Loucy (cell line): ENCODE results near the gene PDIA6.

Experiments
- H2AFZ ChIP-seq: fragments of 200-600 bp; sonication (generic); 2 replicates; pipeline ENCODE4 v1.6.0; 2016; ENCODE audit warnings: antibody characterized with exemption, mild to moderate bottlenecking, low read length, moderate library complexity
- H3F3A ChIP-seq: fragments of 200-600 bp; 2 replicates; pipeline ENCODE4 v1.6.0; 2016; ENCODE audit warnings: antibody characterized with exemption, low read depth, mild to moderate bottlenecking
- H3K27me3 ChIP-seq: fragments of 200-600 bp; sonication (generic); 2 replicates; pipeline ENCODE4 v1.6.1; 2014; ENCODE audit warnings: low read length, mild to moderate bottlenecking; ENCODE audit not compliant: insufficient read depth, poor library complexity, severe bottlenecking
- H3K36me3 ChIP-seq: fragments of 200-600 bp; sonication (generic); 2 replicates; pipeline ENCODE4 v1.6.1; 2016; ENCODE audit warnings: low read length; ENCODE audit not compliant: insufficient read depth
- H3K4me1 ChIP-seq: fragments of 200-600 bp; sonication (generic); 2 replicates; pipeline ENCODE4 v1.5.1; 2014; ENCODE audit warnings: low read length, mild to moderate bottlenecking; ENCODE audit not compliant: insufficient read depth, poor library complexity, severe bottlenecking
- H3K4me2 ChIP-seq: fragments of 200-600 bp; sonication (generic); 2 replicates; pipeline ENCODE4 v1.6.0; 2014; ENCODE audit warnings: antibody characterized with exemption, low read length, low read depth, mild to moderate bottlenecking; ENCODE audit not compliant: poor library complexity, severe bottlenecking
- H3K4me3 ChIP-seq: fragments of 200-600 bp; sonication (generic); 2 replicates; pipeline ENCODE4 v1.5.1; 2014; ENCODE audit warnings: low read length, mild to moderate bottlenecking, mixed read lengths; ENCODE audit not compliant: poor library complexity, severe bottlenecking
- H3K79me2 ChIP-seq: fragments of 200-600 bp; sonication (generic); 2 replicates; pipeline ENCODE4 v1.6.1; 2014; ENCODE audit warnings: low read length; ENCODE audit not compliant: insufficient read depth
- H3K9ac ChIP-seq: fragments of 200-600 bp; sonication (generic); 2 replicates; pipeline ENCODE4 v1.6.0; 2014; ENCODE audit warnings: mild to moderate bottlenecking, low read depth, low read length, moderate library complexity; ENCODE audit not compliant: poor library complexity, severe bottlenecking
- H3K9me2 ChIP-seq: fragments of 200-600 bp; sonication (generic); replicated peaks from 2 replicates; pipeline ENCODE4 v1.6.1; 2016; ENCODE audit warnings: low read depth, low read length, mixed read lengths
- H3K9me3 ChIP-seq: fragments of 200-600 bp; sonication (generic); 2 replicates; pipeline ENCODE4 v1.6.1; 2014; ENCODE audit warnings: mild to moderate bottlenecking, antibody characterized with exemption, low read length, low read depth; ENCODE audit not compliant: insufficient read depth
- H4K20me1 ChIP-seq: fragments of 200-600 bp; sonication (generic); 2 replicates; pipeline ENCODE4 v1.6.0; 2014; ENCODE audit warnings: antibody characterized with exemption, low read length, mild to moderate bottlenecking; ENCODE audit not compliant: insufficient read depth, poor library complexity, severe bottlenecking
- EZH2phosphoT487 ChIP-seq: fragments of 200-600 bp; IDR thresholded peaks from 2 replicates; pipeline ENCODE4 v1.6.1; 2018; ENCODE audit warnings: antibody characterized with exemption, mild to moderate bottlenecking, moderate library complexity, borderline replicate concordance
- TF ChIP-seq, protein P1 (sequence below): fragments of 200-600 bp; sonication (generic); conservative IDR thresholded peaks from 2 replicates; pipeline ENCODE4 v1.5.1; 2014; ENCODE audit warnings: mild to moderate bottlenecking, antibody characterized with exemption, low read length

The PDIA6 gene

DNA sequence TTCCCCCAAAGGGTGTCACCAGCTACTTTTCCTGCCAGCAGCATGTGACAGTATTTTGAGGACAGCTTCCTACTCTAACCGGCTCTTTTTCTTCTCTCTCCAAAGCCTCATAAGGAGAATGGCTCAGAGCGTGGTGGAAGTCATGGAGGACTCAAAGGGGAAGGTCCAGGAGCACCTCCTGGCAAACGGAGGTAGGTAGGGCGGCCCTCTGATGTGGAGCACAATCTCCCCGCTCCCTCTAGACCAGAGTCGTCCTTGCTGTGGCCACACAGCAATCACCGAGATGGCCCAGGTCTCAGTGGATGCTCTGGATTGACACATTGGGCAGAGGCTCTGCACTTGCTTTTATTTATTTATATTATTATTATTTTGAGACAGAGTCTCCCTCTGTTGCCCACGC lies 58.7 kb downstream of the PDIA6 start:
- no peak overlapping the region for H3K9ac ChIP-seq
- no peaks in the 10 kb centered on the region for H3K4me1 ChIP-seq
- no peaks in the 10 kb centered on the region for H3K9me3 ChIP-seq
- no peaks in the 10 kb centered on the region for H3K27me3 ChIP-seq
- no peaks in the 10 kb centered on the region for H3F3A ChIP-seq
- H3K4me3 ChIP-seq, result no peak overlapping the region
- H2AFZ ChIP-seq, result no peak overlapping the region
- no peaks in the 10 kb centered on the region for H4K20me1 ChIP-seq
- H3K79me2 ChIP-seq, result no peaks in the 10 kb centered on the region
- no peaks in the 10 kb centered on the region for H3K9me2 ChIP-seq
- no peak for TF ChIP-seq EZH2phosphoT487
- TF ChIP-seq, protein P1, sequence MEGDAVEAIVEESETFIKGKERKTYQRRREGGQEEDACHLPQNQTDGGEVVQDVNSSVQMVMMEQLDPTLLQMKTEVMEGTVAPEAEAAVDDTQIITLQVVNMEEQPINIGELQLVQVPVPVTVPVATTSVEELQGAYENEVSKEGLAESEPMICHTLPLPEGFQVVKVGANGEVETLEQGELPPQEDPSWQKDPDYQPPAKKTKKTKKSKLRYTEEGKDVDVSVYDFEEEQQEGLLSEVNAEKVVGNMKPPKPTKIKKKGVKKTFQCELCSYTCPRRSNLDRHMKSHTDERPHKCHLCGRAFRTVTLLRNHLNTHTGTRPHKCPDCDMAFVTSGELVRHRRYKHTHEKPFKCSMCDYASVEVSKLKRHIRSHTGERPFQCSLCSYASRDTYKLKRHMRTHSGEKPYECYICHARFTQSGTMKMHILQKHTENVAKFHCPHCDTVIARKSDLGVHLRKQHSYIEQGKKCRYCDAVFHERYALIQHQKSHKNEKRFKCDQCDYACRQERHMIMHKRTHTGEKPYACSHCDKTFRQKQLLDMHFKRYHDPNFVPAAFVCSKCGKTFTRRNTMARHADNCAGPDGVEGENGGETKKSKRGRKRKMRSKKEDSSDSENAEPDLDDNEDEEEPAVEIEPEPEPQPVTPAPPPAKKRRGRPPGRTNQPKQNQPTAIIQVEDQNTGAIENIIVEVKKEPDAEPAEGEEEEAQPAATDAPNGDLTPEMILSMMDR, result no peak
- H3K4me2 ChIP-seq, result no peak overlapping the region
- H3K36me3 ChIP-seq, result no peaks in the 10 kb centered on the region

DNA sequence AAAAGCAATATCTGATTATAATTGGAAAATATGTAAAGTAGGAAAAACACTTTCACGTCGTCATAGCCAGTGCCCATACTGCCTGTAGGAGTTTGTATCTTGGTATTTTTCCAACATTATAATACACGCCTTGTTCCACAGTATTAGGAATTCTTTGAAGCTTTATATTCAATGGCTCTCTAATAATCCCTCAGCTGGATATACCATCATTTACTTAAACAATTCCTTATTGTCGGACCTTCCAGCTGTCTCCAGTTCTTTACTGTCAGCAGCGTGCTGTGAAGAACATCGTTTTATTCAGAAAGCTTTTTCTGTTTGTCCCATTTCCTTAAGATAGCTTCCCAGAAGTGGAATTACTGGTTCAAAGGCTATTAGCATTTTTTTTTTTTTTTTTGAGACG lies 59.4 kb downstream of the PDIA6 start:
- no peaks in the 10 kb centered on the region for H3F3A ChIP-seq
- H4K20me1 ChIP-seq, result no peaks in the 10 kb centered on the region
- no peaks in the 10 kb centered on the region for H3K4me1 ChIP-seq
- no peaks in the 10 kb centered on the region for H3K79me2 ChIP-seq
- no peak overlapping the region for H3K9ac ChIP-seq
- no peak overlapping the region for H3K4me2 ChIP-seq
- no peaks in the 10 kb centered on the region for H3K27me3 ChIP-seq
- H3K4me3 ChIP-seq, result no peak overlapping the region
- H2AFZ ChIP-seq, result no peak overlapping the region
- TF ChIP-seq, protein P1, result no peak
- TF ChIP-seq EZH2phosphoT487, result no peak
- H3K9me3 ChIP-seq, result no peaks in the 10 kb centered on the region
- H3K9me2 ChIP-seq, result no peaks in the 10 kb centered on the region
- no peaks in the 10 kb centered on the region for H3K36me3 ChIP-seq

DNA sequence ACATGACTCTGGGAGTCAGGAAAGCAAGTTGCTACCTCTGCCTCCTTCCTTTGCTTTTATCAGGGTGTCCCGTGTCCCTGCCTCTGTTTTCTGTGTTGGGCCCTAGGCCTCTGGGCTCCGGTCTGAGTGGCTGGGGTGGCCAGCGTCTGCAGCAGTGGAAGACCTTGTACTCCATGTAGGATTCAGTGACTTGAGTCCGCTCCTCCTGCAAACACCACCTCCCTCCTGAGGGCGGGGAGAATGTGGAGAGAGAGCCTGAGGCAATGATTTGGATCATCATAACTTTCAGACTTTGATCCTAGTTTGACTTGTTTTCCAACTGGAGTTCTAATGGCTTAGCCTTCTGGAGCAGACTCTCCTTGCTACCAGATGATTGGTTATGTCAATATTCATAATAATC lies 60.3 kb downstream of the PDIA6 start:
- Histone ChIP-seq H3K36me3 (no peaks in the 10 kb centered on the region), H3K9ac (no peak overlapping the region), H3K4me3 (no peak overlapping the region), H3K4me1 (no peaks in the 10 kb centered on the region), H3K9me2 (no peaks in the 10 kb centered on the region), H4K20me1 (no peaks in the 10 kb centered on the region), H3K4me2 (no peak overlapping the region), H2AFZ (no peak overlapping the region), H3F3A (no peaks in the 10 kb centered on the region), H3K9me3 (no peaks in the 10 kb centered on the region), H3K27me3 (no peaks in the 10 kb centered on the region), H3K79me2 (no peaks in the 10 kb centered on the region)
- TF ChIP-seq EZH2phosphoT487, result no peak
- TF ChIP-seq, protein P1, result no peak
